WTC11 (cell line): ENCODE results near the gene INPP5A. TPM values are rescaled to one million over a fixed set of nuclear protein-coding genes. Genes with fewer than 3 reads are reported as not detected.
"Not testable (repeated sequence)": the region's sequence is repeated elsewhere in the genome, so short reads cannot be mapped to it uniquely, and the experiment has no call there.

Experiments used
- ATAC-seq: fragments of 200-7000 bp; cut with Tn5 transposase; 2 replicates; pipeline ENCODE4 v1.10.0; 2021; ENCODE audit warnings: mild to moderate bottlenecking, moderate library complexity
- CTCF ChIA-PET: fragments of 300-600 bp; sonication (Branson Sonifier 250); formaldehyde crosslinking; loops from one replicate; lab custom pipeline; 2021; ENCODE audit warnings: antibody characterized with exemption; lab: Charles Lee
- POLR2A ChIA-PET: fragments of 350-600 bp; sonication (Branson Sonifier 250); formaldehyde crosslinking; loops from one replicate; lab custom pipeline; 2021; ENCODE audit warnings: antibody characterized with exemption; lab: Charles Lee
- DNase-seq: peaks from one replicate; pipeline ENCODE4 v3.0.0; 2021; ENCODE audit warnings: low spot score
- H3K27ac Mint-ChIP-seq: 2 replicates; pipeline ENCODE4 v1.8.0; 2021; ENCODE audit warnings: mixed read lengths
- H3K27me3 Mint-ChIP-seq: 2 replicates; pipeline ENCODE4 v1.8.0; 2021; ENCODE audit warnings: low read depth, mild to moderate bottlenecking, moderate library complexity, mixed read lengths
- H3K36me3 Mint-ChIP-seq: 2 replicates; pipeline ENCODE4 v1.8.0; 2021; ENCODE audit warnings: mixed read lengths
- H3K4me1 Mint-ChIP-seq: 2 replicates; pipeline ENCODE4 v1.8.0; 2022; ENCODE audit warnings: mixed read lengths
- H3K4me3 Mint-ChIP-seq: 2 replicates; pipeline ENCODE4 v1.8.0; 2021; ENCODE audit warnings: mild to moderate bottlenecking, moderate library complexity, mixed read lengths
- H3K9me3 Mint-ChIP-seq: 2 replicates; pipeline ENCODE4 v1.8.0; 2021; ENCODE audit warnings: mixed read lengths
- CBFB ChIP-seq: sonication (generic); formaldehyde crosslinking; IDR thresholded peaks from 2 replicates; pipeline ENCODE4 v1.8.1; 2022; ENCODE audit warnings: mild to moderate bottlenecking, low read depth, missing genetic modification reagents
- CREB1 ChIP-seq: sonication (generic); formaldehyde crosslinking; IDR thresholded peaks from 2 replicates; pipeline ENCODE4 v1.8.0; 2023; ENCODE audit warnings: mild to moderate bottlenecking, missing genetic modification reagents
- FOXP1 ChIP-seq: sonication (generic); formaldehyde crosslinking; IDR thresholded peaks from 2 replicates; pipeline ENCODE4 v1.8.0; 2022; ENCODE audit warnings: missing genetic modification reagents, mild to moderate bottlenecking, moderate library complexity, borderline replicate concordance
- GABPB1 ChIP-seq: sonication (generic); formaldehyde crosslinking; IDR thresholded peaks from 2 replicates; pipeline ENCODE4 v1.8.1; 2023; ENCODE audit warnings: mild to moderate bottlenecking, missing genetic modification reagents
- GTF2I ChIP-seq: fragments of 250-450 bp; sonication (Bioruptor Pico); conservative IDR thresholded peaks from 2 replicates; pipeline ENCODE4 v1.4.0; 2021; ENCODE audit warnings: mild to moderate bottlenecking
- JUN ChIP-seq: sonication (generic); formaldehyde crosslinking; IDR thresholded peaks from 2 replicates; pipeline ENCODE4 v1.8.0; 2023; ENCODE audit warnings: mild to moderate bottlenecking, missing genetic modification reagents
- KAT7 ChIP-seq: sonication (generic); formaldehyde crosslinking; IDR thresholded peaks from 2 replicates; pipeline ENCODE4 v1.8.1; 2023; ENCODE audit warnings: missing genetic modification reagents, mild to moderate bottlenecking, borderline replicate concordance
- NFE2L1 ChIP-seq: sonication (generic); formaldehyde crosslinking; IDR thresholded peaks from 2 replicates; pipeline ENCODE4 v1.8.1; 2023; ENCODE audit warnings: missing genetic modification reagents
- RORB ChIP-seq: fragments of 250-450 bp; sonication (Bioruptor Pico); IDR thresholded peaks from 2 replicates; pipeline ENCODE4 v1.9.0; 2021; ENCODE audit warnings: mild to moderate bottlenecking
- ZBTB21 ChIP-seq: sonication (generic); formaldehyde crosslinking; IDR thresholded peaks from 2 replicates; pipeline ENCODE4 v1.8.1; 2023; ENCODE audit warnings: mild to moderate bottlenecking, missing genetic modification reagents, borderline replicate concordance
- ZNF219 ChIP-seq: sonication (generic); formaldehyde crosslinking; IDR thresholded peaks from 2 replicates; pipeline ENCODE4 v1.8.0; 2023; ENCODE audit warnings: missing genetic modification reagents, mild to moderate bottlenecking, borderline replicate concordance
- ZNF317 ChIP-seq: sonication (generic); formaldehyde crosslinking; IDR thresholded peaks from 2 replicates; pipeline ENCODE4 v1.8.1; 2023; ENCODE audit warnings: low read depth, mild to moderate bottlenecking, moderate library complexity, missing genetic modification reagents, borderline replicate concordance
- ZNF396 ChIP-seq: fragments of 250-450 bp; sonication (Bioruptor Pico); IDR thresholded peaks from 2 replicates; pipeline ENCODE4 v1.8.0; 2021; ENCODE audit warnings: mild to moderate bottlenecking, moderate library complexity, borderline replicate concordance
- total RNA-seq: library from RNA; stranded (reverse); gene quantifications from 3 replicates; pipeline ENCODE4 v1.2.3, GENCODE V29; 2021
- TF ChIP-seq, protein P1 (sequence below): fragments of 250-450 bp; sonication (Bioruptor Pico); IDR thresholded peaks from 2 replicates; pipeline ENCODE4 v1.9.0; 2021; ENCODE audit warnings: mild to moderate bottlenecking
- TF ChIP-seq, protein P2 (sequence below): sonication (generic); formaldehyde crosslinking; IDR thresholded peaks from 2 replicates; pipeline ENCODE4 v1.8.0; 2023; ENCODE audit warnings: missing genetic modification reagents, mild to moderate bottlenecking, borderline replicate concordance
- TF ChIP-seq, protein P3 (sequence below): sonication (generic); formaldehyde crosslinking; IDR thresholded peaks from 2 replicates; pipeline ENCODE4 v1.8.0; 2022; ENCODE audit warnings: mild to moderate bottlenecking, missing genetic modification reagents
- TF ChIP-seq, protein P4 (sequence below): sonication (generic); formaldehyde crosslinking; IDR thresholded peaks from 2 replicates; pipeline ENCODE4 v1.8.1; 2023; ENCODE audit warnings: mild to moderate bottlenecking, moderate library complexity, missing genetic modification reagents
- TF ChIP-seq, protein P5 (sequence below): sonication (generic); formaldehyde crosslinking; conservative IDR thresholded peaks from 2 replicates; pipeline ENCODE4 v1.8.1; 2022; ENCODE audit warnings: mild to moderate bottlenecking, missing genetic modification reagents
- TF ChIP-seq, protein P6 (sequence below): fragments of 250-450 bp; sonication (Bioruptor Pico); IDR thresholded peaks from 2 replicates; pipeline ENCODE4 v1.9.0; 2021; ENCODE audit warnings: mild to moderate bottlenecking, borderline replicate concordance
- TF ChIP-seq, protein P7 (sequence below): sonication (generic); formaldehyde crosslinking; IDR thresholded peaks from 2 replicates; pipeline ENCODE4 v1.8.1; 2023; ENCODE audit warnings: mild to moderate bottlenecking, missing genetic modification reagents

INPP5A gene
- total RNA-seq, 1 experiment from 2014 or later = 22.1 TPM

DNA sequence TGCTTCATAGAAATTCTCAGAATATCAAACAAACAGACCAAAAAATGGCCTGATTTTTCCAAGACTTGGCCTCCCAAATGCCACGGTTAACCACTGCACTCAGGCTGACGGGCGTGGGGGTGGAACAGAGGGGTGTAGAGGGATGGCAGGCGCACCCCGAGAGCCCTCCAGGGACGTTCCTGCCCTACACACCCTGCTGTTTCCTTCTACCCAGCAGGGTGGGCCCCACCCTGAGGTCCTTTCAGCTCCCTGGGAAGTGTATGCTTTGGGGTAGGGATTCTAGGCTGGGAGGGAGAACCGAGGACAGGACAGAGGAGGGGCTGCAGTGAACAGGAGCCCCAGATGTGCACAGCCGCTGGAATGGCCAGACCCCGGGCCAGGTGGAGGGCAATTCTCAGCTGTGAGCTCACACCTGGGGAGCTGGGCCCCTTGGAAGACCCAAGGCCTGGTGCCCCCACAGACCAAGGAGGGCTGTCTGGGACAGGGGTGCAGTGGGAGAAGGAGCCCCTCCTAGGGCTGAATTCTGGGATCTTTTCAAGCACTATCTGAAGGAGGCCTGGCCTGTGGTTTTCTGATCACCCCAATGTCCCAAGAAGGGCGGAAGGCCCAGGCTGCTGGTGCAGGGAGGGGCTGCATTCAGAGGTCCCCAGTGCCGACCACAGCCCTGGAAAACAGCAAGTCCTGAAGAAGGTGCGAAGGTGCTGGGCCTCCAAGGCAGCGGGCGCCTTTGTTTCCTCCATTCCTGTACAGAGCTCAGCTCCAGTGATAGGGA is 32.9 kb upstream of the INPP5A start:
- H3K36me3 Mint-ChIP-seq = no peaks in the 10 kb centered on the region
- POLR2A ChIA-PET = no interaction called here
- no peaks in the 10 kb centered on the region for H3K4me1 Mint-ChIP-seq
- CTCF ChIA-PET = no interaction called here
- H3K9me3 Mint-ChIP-seq = no peaks in the 10 kb centered on the region
- no peaks in the 10 kb centered on the region; the same call in 1 of the 2 replicates for H3K27me3 Mint-ChIP-seq
- H3K4me3 Mint-ChIP-seq = no peak overlapping the region
- ATAC-seq (no peak), DNase-seq (peak; percentile 8)
- no peak overlapping the region for H3K27ac Mint-ChIP-seq
- TF ChIP-seq FOXP1 (CRISPR knock-in tag) (no peak), CBFB (CRISPR knock-in tag) (no peak), GABPB1 (CRISPR knock-in tag) (no peak), JUN (CRISPR knock-in tag) (no peak), ZNF317 (CRISPR knock-in tag) (no peak), KAT7 (CRISPR knock-in tag) (no peak), RORB (CRISPR knock-in tag) (no peak), CREB1 (no peak), GTF2I (CRISPR knock-in tag) (no peak), ZNF396 (CRISPR knock-in tag) (no peak), NFE2L1 (CRISPR knock-in tag) (no peak), ZBTB21 (CRISPR knock-in tag) (no peak), ZNF219 (CRISPR knock-in tag) (no peak)
- TF ChIP-seq, protein P1, sequence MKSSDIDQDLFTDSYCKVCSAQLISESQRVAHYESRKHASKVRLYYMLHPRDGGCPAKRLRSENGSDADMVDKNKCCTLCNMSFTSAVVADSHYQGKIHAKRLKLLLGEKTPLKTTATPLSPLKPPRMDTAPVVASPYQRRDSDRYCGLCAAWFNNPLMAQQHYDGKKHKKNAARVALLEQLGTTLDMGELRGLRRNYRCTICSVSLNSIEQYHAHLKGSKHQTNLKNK (CRISPR knock-in tag) = no peak
- TF ChIP-seq, protein P2, sequence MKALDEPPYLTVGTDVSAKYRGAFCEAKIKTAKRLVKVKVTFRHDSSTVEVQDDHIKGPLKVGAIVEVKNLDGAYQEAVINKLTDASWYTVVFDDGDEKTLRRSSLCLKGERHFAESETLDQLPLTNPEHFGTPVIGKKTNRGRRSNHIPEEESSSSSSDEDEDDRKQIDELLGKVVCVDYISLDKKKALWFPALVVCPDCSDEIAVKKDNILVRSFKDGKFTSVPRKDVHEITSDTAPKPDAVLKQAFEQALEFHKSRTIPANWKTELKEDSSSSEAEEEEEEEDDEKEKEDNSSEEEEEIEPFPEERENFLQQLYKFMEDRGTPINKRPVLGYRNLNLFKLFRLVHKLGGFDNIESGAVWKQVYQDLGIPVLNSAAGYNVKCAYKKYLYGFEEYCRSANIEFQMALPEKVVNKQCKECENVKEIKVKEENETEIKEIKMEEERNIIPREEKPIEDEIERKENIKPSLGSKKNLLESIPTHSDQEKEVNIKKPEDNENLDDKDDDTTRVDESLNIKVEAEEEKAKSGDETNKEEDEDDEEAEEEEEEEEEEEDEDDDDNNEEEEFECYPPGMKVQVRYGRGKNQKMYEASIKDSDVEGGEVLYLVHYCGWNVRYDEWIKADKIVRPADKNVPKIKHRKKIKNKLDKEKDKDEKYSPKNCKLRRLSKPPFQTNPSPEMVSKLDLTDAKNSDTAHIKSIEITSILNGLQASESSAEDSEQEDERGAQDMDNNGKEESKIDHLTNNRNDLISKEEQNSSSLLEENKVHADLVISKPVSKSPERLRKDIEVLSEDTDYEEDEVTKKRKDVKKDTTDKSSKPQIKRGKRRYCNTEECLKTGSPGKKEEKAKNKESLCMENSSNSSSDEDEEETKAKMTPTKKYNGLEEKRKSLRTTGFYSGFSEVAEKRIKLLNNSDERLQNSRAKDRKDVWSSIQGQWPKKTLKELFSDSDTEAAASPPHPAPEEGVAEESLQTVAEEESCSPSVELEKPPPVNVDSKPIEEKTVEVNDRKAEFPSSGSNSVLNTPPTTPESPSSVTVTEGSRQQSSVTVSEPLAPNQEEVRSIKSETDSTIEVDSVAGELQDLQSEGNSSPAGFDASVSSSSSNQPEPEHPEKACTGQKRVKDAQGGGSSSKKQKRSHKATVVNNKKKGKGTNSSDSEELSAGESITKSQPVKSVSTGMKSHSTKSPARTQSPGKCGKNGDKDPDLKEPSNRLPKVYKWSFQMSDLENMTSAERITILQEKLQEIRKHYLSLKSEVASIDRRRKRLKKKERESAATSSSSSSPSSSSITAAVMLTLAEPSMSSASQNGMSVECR (CRISPR knock-in tag) = no peak
- TF ChIP-seq, protein P3, sequence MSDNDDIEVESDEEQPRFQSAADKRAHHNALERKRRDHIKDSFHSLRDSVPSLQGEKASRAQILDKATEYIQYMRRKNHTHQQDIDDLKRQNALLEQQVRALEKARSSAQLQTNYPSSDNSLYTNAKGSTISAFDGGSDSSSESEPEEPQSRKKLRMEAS (CRISPR knock-in tag) = no peak
- TF ChIP-seq, protein P4, sequence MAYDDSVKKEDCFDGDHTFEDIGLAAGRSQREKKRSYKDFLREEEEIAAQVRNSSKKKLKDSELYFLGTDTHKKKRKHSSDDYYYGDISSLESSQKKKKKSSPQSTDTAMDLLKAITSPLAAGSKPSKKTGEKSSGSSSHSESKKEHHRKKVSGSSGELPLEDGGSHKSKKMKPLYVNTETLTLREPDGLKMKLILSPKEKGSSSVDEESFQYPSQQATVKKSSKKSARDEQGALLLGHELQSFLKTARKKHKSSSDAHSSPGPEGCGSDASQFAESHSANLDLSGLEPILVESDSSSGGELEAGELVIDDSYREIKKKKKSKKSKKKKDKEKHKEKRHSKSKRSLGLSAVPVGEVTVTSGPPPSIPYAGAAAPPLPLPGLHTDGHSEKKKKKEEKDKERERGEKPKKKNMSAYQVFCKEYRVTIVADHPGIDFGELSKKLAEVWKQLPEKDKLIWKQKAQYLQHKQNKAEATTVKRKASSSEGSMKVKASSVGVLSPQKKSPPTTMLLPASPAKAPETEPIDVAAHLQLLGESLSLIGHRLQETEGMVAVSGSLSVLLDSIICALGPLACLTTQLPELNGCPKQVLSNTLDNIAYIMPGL (CRISPR knock-in tag) = no peak
- TF ChIP-seq, protein P5, sequence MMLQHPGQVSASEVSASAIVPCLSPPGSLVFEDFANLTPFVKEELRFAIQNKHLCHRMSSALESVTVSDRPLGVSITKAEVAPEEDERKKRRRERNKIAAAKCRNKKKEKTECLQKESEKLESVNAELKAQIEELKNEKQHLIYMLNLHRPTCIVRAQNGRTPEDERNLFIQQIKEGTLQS (CRISPR knock-in tag) = no peak
- TF ChIP-seq, protein P6, sequence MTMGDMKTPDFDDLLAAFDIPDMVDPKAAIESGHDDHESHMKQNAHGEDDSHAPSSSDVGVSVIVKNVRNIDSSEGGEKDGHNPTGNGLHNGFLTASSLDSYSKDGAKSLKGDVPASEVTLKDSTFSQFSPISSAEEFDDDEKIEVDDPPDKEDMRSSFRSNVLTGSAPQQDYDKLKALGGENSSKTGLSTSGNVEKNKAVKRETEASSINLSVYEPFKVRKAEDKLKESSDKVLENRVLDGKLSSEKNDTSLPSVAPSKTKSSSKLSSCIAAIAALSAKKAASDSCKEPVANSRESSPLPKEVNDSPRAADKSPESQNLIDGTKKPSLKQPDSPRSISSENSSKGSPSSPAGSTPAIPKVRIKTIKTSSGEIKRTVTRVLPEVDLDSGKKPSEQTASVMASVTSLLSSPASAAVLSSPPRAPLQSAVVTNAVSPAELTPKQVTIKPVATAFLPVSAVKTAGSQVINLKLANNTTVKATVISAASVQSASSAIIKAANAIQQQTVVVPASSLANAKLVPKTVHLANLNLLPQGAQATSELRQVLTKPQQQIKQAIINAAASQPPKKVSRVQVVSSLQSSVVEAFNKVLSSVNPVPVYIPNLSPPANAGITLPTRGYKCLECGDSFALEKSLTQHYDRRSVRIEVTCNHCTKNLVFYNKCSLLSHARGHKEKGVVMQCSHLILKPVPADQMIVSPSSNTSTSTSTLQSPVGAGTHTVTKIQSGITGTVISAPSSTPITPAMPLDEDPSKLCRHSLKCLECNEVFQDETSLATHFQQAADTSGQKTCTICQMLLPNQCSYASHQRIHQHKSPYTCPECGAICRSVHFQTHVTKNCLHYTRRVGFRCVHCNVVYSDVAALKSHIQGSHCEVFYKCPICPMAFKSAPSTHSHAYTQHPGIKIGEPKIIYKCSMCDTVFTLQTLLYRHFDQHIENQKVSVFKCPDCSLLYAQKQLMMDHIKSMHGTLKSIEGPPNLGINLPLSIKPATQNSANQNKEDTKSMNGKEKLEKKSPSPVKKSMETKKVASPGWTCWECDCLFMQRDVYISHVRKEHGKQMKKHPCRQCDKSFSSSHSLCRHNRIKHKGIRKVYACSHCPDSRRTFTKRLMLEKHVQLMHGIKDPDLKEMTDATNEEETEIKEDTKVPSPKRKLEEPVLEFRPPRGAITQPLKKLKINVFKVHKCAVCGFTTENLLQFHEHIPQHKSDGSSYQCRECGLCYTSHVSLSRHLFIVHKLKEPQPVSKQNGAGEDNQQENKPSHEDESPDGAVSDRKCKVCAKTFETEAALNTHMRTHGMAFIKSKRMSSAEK (CRISPR knock-in tag) = no peak
- TF ChIP-seq, protein P7, sequence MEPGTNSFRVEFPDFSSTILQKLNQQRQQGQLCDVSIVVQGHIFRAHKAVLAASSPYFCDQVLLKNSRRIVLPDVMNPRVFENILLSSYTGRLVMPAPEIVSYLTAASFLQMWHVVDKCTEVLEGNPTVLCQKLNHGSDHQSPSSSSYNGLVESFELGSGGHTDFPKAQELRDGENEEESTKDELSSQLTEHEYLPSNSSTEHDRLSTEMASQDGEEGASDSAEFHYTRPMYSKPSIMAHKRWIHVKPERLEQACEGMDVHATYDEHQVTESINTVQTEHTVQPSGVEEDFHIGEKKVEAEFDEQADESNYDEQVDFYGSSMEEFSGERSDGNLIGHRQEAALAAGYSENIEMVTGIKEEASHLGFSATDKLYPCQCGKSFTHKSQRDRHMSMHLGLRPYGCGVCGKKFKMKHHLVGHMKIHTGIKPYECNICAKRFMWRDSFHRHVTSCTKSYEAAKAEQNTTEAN (CRISPR knock-in tag) = no peak

DNA sequence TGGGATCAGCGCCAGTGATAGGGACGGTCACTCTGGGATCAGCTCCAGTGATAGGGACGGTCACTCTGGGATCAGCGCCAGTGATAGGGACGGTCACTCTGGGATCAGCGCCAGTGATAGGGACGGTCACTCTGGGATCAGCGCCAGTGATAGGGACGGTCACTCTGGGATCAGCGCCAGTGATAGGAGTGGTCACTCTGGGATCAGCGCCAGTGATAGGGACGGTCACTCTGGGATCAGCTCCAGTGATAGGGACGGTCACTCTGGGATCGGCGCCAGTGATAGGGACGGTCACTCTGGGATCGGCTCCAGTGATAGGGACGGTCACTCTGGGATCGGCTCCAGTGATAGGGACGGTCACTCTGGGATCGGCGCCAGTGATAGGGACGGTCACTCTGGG is 32.0 kb upstream of the INPP5A start:
- H3K27me3 Mint-ChIP-seq, DNase-seq, H3K9me3 Mint-ChIP-seq, POLR2A ChIA-PET, H3K4me3 Mint-ChIP-seq, H3K27ac Mint-ChIP-seq, H3K4me1 Mint-ChIP-seq, H3K36me3 Mint-ChIP-seq, CTCF ChIA-PET, ATAC-seq: not testable (repeated sequence)
